NCI-H1417 (cell line): ENCODE results near the gene DLGAP1.
"Not testable (repeated sequence)": the region's sequence is repeated elsewhere in the genome, so short reads cannot be mapped to it uniquely, and the experiment has no call there.

ENCODE experiments used
- DNase-seq, 3 experiments: peaks; one replicate each; lab custom pipeline; 2025; lab: John Stamatoyannopoulos, UW

The DLGAP1 gene

DNA sequence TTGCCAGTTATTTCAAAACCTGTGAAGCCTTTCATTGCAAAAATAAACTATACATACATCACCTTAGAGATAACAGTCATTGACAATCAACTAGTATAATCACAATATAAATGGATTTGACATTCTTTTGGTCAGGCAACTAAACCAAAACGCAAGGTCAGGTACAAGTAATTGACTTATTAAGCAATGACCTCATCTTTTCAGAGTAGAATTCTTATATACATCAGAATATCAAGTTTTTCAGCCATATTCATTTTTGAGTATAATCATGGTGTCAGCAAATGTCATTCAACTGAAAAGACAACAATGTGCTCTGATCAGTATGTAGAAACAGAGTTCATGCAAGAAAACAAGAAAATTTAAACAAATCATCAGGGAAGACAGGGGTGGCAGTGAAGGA, 796.6 kb downstream of the DLGAP1 start:
- no peak for DNase-seq

DNA sequence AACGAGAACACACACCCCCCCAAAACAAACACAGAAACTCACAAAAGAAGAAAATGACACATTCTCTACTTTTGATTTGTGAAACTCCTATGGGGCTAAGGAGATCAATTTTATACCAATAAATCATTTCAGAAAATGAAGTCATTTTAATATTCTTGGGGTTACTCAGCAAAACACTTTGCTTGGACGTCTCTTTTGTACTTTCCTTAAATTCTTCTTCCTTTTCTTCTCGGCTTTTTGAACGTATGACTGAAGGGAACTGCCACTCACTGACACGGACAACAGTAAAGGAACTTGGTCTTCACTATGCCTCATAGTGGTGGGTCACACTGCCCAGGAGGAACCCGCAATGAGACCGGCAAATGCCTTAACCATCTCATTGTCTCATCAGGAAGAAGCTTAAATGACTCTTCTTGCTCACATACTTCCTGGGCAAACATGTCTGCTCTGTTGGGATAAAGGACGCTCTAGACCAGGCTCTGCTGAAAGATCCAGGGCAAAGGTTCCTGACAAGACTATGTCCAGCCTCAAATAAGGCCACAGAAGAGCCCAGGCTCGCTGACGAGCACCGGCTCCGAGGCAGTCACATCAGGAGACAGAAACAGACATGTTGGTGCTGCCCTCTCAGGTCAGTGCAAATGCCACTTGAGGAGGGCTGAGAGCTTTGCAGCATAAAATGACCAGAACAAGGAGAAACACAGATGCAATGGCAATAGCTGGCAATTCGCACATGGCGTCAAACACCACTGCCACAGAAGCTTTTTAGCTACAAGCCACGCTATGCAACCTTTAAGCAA, 799.7 kb downstream of the DLGAP1 start:
- peak in 1 of 3 experiments; percentile 55 for DNase-seq

- DNase-seq, result no peak
Observed at GRCh38 chr18:3654442-3655253, 800.5 kb downstream of the DLGAP1 start.

DNA sequence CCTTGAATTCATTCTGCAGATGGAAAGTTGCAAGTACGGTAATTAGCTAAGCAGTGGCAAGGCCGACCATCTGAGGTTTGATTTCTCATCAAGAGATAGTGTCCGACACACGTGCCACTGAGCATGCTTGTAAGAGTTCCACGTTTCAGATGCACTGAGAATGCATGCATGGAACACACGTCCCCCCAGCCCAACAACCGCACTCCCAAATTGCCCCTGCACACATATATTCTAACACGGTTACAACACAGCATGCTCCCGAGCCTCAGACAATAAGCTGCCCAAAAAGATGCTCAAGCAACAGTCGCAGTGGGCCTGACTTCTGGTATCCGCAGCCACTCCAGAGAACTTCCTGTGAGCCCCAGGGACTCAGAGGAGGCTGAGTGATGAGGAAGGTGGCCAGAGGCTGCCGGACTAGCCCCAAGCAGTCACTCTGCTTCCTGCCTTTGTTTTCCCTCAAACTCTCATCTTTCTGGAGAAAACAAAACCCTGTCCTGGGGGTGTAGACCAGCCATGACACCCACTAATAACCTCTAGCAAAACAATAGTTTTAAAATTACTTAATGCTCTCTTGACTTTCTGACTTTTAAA, 801.2 kb downstream of the DLGAP1 start:
- no peak for DNase-seq

GRCh38 chr18:3653263-3653850, 801.8 kb downstream of the DLGAP1 start:
- DNase-seq, result no peak

GRCh38 chr18:3652380-3653262, 802.5 kb downstream of the DLGAP1 start:
- DNase-seq, result peak in 1 of 3 experiments; percentile 19

- DNase-seq, result no peak
Observed at GRCh38 chr18:3651266-3651665, 803.8 kb downstream of the DLGAP1 start.

GRCh38 chr18:3650521-3651042, 804.5 kb downstream of the DLGAP1 start:
- not testable (repeated sequence) for DNase-seq

DNA sequence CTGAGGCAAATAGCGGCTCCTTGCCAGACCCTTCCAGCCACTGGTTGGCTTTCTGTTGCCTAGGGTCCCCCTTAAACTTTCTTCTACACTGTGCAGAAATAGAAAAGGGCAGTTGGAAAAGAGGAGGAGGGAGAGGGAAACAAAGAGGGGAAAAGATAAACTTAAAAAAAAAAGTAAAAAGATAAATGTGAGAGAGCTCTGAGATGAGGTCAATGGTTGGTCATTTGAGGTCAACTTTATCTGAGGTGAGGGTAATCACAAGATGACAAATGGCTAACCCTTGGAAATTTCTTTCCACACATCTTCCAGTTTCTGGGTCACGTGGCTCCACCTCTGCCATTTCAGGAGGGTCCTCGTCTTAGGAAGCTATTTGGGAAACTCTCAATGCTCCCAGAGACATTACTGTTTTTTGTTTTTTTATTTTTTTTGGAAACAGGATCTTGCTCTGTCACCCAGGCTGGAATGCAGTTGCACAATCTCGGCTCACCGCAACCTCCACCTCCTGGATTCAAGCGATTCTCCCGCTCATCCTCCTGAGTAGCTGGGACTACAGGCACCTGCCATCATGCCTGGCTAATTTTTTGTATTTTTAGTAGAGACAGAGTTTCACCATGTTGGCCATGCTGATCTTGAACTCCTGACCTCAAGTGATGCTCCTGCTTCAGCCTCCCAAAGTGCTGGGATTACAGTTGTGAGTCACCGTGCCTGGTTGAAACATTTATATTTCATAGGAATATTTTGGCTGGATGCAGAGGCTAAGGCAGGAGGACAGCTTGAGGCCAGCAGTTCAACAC, 805.3 kb downstream of the DLGAP1 start:
- DNase-seq, result no peak

DNA sequence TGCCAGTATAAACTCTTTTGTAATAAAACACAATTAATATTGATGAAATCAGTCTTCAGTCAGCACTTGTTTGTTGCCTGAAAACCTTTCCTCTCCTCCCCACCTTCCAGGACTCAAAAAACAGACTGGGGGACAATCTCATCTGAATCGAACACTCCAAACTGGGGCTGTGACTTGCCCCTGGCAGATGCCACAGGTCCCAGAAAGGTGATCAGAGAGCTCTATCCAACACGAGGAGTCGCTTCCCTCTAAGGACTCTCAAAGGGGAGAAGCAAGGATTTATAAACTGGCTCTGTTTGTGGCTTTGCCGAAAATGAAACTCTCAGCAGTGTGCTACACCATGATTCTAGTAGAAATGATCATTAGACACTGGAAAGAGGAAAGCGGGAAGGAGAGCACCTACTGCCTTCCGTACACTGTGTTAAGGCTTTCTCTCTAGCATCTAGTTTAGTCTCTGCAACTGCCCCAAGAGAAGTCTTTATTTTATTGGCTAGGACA, 805.9 kb downstream of the DLGAP1 start:
- DNase-seq, result no peak

- DNase-seq, result peak in 1 of 3 experiments; percentile 62
Observed at GRCh38 chr18:3648641-3649040, 806.5 kb downstream of the DLGAP1 start.

- DNase-seq, result peak in 1 of 3 experiments; percentile 62
Observed at GRCh38 chr18:3648200-3648599, 806.9 kb downstream of the DLGAP1 start.

DNA sequence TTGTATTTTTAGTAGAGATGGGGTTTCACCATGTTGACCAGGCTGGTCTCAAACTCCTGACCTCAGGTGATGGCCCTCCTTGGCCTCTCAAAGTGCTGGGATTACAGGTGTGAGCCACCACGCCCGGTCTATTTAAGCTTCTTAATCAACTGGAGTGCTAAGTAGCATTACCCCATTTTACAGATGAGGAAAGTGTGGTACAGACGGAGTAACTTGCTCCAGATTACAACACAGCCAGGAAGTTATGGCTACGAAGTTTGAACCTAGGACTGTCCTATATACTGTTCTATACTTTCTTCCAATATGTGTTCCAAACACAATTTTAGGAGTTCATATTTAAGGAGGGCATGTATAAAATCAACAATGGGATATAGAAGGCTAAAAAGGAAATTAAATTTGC, 807.5 kb downstream of the DLGAP1 start:
- no peak for DNase-seq

GRCh38 chr18:3645384-3646156, 809.5 kb downstream of the DLGAP1 start:
- DNase-seq, result no peak

- no peak for DNase-seq
Observed at GRCh38 chr18:3634250-3634939, 820.7 kb downstream of the DLGAP1 start.

- DNase-seq, result no peak
Observed at GRCh38 chr18:3631887-3632286, 823.2 kb downstream of the DLGAP1 start.

GRCh38 chr18:3626929-3627458, 828.1 kb downstream of the DLGAP1 start:
- DNase-seq, result no peak

DNA sequence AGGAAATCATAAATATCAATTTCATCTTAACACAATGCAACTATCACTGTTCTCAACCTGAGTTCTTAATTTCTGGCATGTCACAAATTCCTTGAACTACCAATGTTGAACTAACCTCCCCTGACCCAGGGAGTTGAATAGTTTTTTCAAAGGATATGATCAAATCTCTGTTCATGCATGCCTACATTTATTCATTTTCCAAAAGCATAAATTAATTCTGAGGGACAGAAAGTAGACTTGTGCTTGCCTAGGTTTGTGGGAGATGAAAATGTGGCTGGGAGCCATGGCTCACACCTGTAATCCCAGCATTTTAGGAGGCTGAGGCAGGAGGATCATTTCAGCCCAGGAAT, 829.4 kb downstream of the DLGAP1 start:
- no peak for DNase-seq
